ENCODE data around the gene ATIC.

GRCh38 chr2:215262741-215263362, 49.0 kb upstream of the ATIC start:
- no peak for TF ChIP-seq CTCF (conservative IDR thresholded peaks at IDR 0.05; ENCODE audit: low read length)
- no peak for TF ChIP-seq EZH2phosphoT487 (IDR thresholded peaks at IDR 0.05; ENCODE audit: borderline replicate concordance, low read depth, low read length)
